PFSK-1 (cell line): ENCODE measurements around the gene ZNF584.

ENCODE experiments used
- FOXP2 ChIP-seq: optimal IDR thresholded peaks from 2 replicates; pipeline ENCODE3; 2011; ENCODE audit warnings: borderline replicate concordance, control low read depth, inconsistent platforms; ENCODE audit not compliant: insufficient read depth; ENCODE audit errors: extremely low read length, extremely low read depth
- POLR2AphosphoS5 ChIP-seq: IDR thresholded peaks from 2 replicates; pipeline ENCODE4 v1.6.1; 2012; ENCODE audit warnings: low read depth, mild to moderate bottlenecking, control low read depth, low read length, moderate library complexity
- SIN3A ChIP-seq: IDR thresholded peaks from 2 replicates; pipeline ENCODE4 v1.6.1; 2012; ENCODE audit warnings: mild to moderate bottlenecking, low read length, moderate library complexity, borderline replicate concordance; ENCODE audit not compliant: insufficient read depth
- TAF1 ChIP-seq: IDR thresholded peaks from 2 replicates; pipeline ENCODE4 v1.6.1; 2012; ENCODE audit warnings: low read length, control low read depth, borderline replicate concordance; ENCODE audit not compliant: insufficient read depth
- TF ChIP-seq, protein P1 (sequence below), 2 experiments: IDR thresholded peaks; 2 replicates each; pipeline versions ENCODE4 v1.6.1 to v1.8.0; 2011 to 2012; ENCODE audit warnings: low read depth in 2 of 2, low read length in 2 of 2, control low read depth in 1 of 2, inconsistent platforms in 1 of 2, mild to moderate bottlenecking in 1 of 2, moderate library complexity in 1 of 2; ENCODE audit not compliant: insufficient read depth in 1 of 2

Gene ZNF584

GRCh38 chr19:58398545-58398944, 9.9 kb upstream of the ZNF584 start:
- no peak for TF ChIP-seq FOXP2

GRCh38 chr19:58399903-58400302, 8.5 kb upstream of the ZNF584 start:
- TF ChIP-seq POLR2AphosphoS5 (no peak), FOXP2 (no peak), SIN3A (no peak)
- TF ChIP-seq, protein P1, sequence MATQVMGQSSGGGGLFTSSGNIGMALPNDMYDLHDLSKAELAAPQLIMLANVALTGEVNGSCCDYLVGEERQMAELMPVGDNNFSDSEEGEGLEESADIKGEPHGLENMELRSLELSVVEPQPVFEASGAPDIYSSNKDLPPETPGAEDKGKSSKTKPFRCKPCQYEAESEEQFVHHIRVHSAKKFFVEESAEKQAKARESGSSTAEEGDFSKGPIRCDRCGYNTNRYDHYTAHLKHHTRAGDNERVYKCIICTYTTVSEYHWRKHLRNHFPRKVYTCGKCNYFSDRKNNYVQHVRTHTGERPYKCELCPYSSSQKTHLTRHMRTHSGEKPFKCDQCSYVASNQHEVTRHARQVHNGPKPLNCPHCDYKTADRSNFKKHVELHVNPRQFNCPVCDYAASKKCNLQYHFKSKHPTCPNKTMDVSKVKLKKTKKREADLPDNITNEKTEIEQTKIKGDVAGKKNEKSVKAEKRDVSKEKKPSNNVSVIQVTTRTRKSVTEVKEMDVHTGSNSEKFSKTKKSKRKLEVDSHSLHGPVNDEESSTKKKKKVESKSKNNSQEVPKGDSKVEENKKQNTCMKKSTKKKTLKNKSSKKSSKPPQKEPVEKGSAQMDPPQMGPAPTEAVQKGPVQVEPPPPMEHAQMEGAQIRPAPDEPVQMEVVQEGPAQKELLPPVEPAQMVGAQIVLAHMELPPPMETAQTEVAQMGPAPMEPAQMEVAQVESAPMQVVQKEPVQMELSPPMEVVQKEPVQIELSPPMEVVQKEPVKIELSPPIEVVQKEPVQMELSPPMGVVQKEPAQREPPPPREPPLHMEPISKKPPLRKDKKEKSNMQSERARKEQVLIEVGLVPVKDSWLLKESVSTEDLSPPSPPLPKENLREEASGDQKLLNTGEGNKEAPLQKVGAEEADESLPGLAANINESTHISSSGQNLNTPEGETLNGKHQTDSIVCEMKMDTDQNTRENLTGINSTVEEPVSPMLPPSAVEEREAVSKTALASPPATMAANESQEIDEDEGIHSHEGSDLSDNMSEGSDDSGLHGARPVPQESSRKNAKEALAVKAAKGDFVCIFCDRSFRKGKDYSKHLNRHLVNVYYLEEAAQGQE (IDR thresholded peaks at IDR 0.05; ENCODE audit: insufficient read depth in 1 of 2, low read depth in 2 of 2, low read length in 2 of 2), result no peak

DNA sequence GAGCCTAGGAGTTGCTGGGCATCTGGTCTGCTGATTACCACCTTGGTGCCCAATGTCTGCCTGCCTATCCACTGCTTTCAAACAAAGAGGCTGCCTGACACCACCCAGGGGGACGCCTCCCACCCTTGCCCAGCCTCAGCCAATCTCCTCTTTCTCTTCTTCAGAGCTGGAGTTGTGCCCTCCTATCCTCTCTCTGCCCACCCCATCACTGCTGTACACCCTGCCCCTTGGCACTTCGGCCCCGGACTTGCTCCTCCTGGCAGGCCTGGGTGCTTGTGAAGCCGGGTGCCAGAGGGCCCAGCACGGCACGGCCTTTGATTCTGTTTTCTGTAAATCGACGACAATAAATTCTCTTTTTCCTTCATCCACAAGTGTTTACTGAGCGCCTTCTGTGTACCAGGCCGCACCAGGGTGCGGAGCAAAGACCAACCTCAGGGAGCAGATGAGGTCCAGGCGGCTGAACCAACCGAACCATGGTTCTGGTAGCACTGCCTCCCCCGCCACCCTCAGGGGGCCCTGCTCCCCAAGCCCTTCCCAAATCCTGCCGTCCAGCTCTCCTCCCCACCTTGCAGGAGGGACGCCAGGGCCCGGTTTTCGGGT, 8.0 kb upstream of the ZNF584 start:
- TF ChIP-seq, protein P1 (IDR thresholded peaks at IDR 0.05; ENCODE audit: insufficient read depth in 1 of 2, low read depth in 2 of 2, low read length in 2 of 2), result no peak
- TF ChIP-seq POLR2AphosphoS5 (no peak), TAF1 (no peak), SIN3A (no peak), FOXP2 (no peak)

DNA sequence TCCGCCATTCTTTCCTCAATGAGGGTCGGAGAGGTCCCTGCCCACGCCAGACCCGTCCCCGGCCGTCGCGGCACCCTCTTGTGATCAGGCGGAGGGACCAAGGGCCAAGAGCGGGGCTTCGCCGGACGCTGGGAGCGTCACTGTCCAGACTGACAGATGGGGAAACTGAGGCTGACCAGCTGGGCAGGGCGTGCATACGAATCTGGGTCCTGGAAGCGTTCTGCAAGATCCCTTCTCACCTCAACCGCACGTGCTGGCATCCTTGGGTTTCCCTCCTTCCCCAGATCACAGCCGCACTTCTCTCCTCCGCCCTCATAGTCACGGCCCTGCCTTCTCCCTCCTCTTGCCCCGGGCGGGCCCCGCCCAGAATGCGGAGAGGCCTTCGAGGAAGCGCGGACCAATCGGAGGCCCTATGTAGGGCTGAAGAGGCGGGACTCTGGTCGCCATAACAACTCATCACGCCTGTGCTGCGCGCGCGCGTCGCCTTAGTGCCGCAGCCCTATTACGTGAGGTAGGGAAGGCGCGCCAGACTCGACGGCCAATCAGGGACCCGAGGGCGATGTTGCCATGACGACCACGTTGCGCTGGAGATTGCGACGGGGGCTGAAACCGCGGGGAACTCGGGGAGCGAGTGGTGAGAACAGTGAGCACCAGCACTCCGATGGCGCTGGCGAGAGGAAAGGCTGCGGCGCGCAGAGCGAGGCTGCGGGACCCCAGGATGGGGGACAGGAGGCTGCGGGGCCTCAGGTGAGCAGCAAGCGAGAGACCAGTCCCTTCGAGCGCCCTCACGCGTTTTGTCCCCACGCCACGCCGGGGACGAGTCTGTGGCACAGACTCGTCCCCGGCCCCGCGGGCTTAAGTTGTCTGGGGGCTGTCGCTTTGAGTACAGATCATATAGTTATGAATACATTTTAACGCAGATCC, 7.3 kb upstream of the ZNF584 start:
- TF ChIP-seq SIN3A, result no peak
- TF ChIP-seq FOXP2, result peak; percentile 96
- TF ChIP-seq TAF1, result peak; percentile 74; the same call in 1 of the 2 replicates
- TF ChIP-seq, protein P1 (IDR thresholded peaks at IDR 0.05; ENCODE audit: insufficient read depth in 1 of 2, low read depth in 2 of 2, low read length in 2 of 2), result no peak
- TF ChIP-seq POLR2AphosphoS5, result peak; percentile 82

DNA sequence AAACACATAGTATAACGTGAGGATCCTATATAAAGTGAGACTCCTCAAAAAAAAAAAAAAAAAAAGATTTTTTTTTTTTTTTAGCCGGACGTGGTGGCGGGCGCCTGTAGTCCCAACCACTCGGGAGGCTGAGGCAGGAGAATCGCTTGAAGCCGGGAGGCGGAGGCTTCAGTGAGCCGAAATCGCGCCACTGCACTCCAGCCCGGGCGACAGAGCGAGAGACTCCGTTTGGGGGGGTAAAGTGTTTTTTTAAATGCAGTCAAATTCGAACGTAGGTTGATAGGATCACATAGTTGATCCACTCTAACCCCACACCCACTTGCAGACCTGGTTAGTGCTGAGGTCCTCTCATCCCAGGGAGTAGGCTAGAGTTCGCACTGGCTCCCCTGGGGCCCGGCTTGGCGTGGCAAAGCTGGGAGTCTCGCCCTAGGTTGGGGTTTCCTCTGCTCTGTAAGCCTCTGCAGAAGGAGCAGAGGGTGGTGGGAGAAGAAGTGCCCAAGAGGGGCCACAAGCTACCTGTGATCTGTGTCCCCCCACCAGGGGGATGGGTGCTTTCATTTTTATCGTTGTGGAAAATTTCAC, 6.5 kb upstream of the ZNF584 start:
- TF ChIP-seq FOXP2, result no peak
- no peak for TF ChIP-seq TAF1
- TF ChIP-seq, protein P1 (IDR thresholded peaks at IDR 0.05; ENCODE audit: insufficient read depth in 1 of 2, low read depth in 2 of 2, low read length in 2 of 2), result no peak
- TF ChIP-seq SIN3A, result no peak
- TF ChIP-seq POLR2AphosphoS5, result no peak
